Esophagus squamous epithelium (tissue), 4 donors: ENCODE measurements around the gene CLDN5.

Source experiments
- CTCF ChIP-seq, 6 experiments: fragments of 450-650 bp in 4 of 6; fragments of 200-600 bp in 2 of 6; sonication (generic) in 2 of 6; IDR thresholded peaks; one replicate each; pipeline ENCODE4 v1.5.1; 2016 to 2019; ENCODE audit warnings: antibody characterized with exemption in 6 of 6, mild to moderate bottlenecking in 4 of 6, moderate library complexity in 4 of 6
- POLR2A ChIP-seq, 4 donors: fragments of 450-650 bp; IDR thresholded peaks; one replicate each; pipeline ENCODE4 v1.6.1; 2017; ENCODE audit warnings: antibody characterized with exemption in 4 of 4, mild to moderate bottlenecking in 4 of 4, moderate library complexity in 3 of 4

- TF ChIP-seq CTCF (IDR thresholded peaks at IDR 0.05) (no peak), POLR2A (IDR thresholded peaks at IDR 0.05) (no peak)
These were observed 30.7 kb upstream of the CLDN5 start for GRCh38 chr22:19554834-19555404.
